NCI-H524 (cell line): ENCODE data around the gene TRIML2.

Source experiments
- DNase-seq, 2 experiments: peaks; one replicate each; lab custom pipeline; 2025; lab: John Stamatoyannopoulos, UW

TRIML2 gene, protein sequence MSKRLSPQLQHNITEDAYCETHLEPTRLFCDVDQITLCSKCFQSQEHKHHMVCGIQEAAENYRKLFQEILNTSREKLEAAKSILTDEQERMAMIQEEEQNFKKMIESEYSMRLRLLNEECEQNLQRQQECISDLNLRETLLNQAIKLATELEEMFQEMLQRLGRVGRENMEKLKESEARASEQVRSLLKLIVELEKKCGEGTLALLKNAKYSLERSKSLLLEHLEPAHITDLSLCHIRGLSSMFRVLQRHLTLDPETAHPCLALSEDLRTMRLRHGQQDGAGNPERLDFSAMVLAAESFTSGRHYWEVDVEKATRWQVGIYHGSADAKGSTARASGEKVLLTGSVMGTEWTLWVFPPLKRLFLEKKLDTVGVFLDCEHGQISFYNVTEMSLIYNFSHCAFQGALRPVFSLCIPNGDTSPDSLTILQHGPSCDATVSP

DNA sequence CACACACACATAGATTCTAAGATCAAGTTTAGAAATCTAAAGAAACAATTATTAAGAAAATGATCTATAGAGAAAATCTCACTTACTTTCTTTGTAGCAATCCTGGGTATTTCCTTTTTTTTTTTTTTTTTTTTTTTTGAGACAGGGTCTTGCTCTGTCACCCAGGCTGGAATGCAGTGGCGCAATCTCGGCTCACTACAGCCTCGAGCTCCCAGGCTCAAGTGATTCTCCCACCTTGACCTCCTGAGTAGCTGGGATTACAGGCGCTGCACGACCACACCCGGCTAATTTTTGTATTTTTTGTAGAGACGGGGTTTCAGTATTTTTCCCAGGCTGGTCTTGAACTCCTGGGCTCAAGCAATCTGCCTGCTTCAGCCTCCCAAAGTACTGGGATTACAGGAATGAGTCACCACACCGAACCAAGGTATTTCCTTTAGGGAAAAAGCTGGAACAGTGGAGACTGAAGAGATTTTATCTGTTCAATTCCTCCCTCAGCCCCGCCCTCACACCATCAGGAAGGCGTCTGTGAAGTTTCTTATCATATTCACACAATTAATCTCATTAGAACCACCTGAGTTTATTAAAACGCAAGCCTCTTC lies at the start of gene TRIML2:
TSS of gene TRIML2 (minus strand) at position 447 of the 599 bp plus-strand sequence. CDS start 4,235 bp downstream, outside the sequence.
- no peak for DNase-seq

DNA sequence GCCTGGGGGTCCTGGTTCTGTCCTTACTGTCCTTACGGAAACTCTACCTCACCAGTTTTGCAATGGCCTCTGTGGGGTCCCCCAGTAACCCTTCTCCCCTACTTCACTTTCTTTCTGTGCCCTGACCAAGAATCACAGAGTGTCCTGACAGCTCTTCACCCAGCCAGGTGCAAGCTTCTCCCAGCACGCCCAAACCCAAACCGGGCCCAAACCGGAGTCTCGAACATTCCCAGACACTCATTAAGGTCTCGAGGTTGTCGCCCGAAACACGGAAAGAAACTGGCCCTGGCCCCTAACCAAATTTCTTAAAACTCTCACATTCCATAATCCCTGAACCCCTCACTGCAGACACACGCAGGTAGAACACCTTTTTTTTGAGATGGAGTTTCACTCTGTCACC lies 48.9 kb upstream of the TRIML2 start:
- DNase-seq: no peak

DNA sequence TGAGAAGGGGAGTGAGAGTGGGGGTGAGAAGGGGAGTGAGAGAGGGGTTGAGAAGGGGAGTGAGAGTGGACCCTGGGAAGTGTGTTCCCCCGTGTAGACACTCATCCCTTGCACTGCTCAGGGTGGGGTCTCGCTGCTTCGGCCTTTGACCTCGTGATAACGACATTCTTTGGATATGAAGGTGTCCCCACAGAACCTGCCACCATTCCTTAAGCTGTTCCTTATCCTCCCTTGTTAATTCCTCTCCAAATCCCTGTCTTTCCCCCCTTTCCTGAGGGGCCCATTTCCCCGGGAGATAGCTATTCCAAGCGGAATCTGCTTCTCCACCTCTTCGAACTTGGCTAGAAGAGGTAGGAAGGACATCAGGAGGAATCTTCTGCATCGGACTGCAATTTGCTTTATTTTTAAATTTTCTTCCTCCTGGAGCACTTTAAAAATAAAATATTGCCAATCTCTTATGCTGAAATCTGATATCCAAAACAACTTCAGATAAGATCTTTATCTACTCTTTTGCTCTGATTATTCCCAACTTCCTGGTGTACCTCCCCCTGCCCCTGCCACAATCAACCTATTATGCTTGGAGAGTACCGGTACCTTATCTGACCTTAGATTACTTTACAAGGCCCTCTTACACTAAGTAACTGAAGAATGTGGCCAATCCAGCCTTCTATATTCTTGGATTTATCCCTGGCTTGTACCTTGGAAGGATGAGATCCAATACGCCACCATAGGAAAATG lies 45.4 kb upstream of the TRIML2 start:
- no peak for DNase-seq

DNA sequence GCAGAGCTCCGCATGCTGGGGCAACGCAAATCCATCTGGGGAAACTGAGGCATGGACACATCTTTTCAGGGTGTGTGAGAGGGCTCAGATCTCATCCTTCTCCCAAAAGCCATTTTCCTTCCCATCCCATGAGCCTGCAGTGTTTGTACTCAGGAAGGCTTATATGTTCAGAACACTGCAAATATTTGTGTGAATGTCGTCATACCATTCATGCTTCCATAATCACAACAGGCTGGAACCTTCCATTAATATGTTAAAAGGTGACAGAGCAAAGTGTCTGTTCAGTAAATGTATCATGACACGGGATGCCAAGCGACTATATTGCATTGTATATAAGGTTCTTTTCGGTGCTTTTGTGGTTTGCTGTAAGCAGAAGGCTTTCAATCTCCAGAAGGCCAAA lies 38.4 kb upstream of the TRIML2 start:
- no peak for DNase-seq

DNA sequence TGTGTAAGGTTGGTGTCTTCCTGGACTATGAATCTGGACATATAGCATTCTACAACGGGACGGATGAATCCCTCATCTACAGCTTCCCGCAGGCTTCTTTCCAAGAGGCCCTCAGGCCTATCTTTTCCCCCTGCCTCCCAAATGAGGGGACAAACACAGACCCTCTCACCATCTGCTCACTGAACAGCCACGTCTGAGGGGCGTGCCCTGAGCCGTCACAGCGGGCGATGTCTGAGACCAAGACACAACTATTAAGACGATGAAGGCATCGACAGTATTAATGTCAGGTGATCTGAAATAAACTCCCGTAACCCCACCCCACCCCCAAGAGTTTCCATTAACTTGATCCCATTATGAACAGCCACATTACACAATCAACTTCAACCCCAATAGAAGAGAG lies 37.8 kb upstream of the TRIML2 start:
- no peak for DNase-seq

DNA sequence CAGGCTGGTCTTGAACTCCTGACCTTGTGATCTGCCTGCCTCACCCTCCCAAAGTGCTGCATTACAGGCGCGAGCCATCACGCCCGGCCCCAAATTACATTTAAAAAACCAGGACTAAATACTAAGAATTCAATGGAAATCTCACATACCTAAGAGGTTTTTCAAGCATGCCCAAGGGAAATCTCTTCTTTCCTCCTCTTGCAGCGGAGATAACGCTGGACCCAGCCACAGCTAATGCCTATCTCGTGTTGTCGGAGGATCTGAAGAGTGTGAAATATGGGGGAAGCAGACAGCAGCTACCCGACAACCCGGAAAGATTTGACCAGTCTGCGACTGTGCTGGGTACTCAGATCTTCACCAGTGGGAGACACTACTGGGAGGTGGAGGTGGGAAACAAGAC lies 37.2 kb upstream of the TRIML2 start:
- DNase-seq: no peak

DNA sequence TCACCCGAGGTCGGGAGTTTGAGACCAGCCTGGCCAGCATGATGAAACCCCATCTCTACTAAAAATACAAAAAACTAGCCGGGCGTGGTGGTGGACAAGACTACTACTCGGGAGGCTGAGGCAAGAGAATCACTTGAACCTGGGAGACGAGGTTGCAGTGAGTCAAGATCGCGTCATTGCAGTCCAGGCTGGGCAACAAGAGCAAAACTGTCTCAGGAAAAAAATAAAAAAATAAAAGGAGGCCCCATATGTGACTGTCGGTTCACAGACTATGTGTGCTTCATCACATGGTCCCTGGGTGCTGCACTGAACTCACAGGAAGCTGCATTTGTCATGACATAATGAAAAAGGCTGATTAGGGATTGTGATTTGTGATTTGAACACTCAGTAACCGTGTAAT lies 36.2 kb upstream of the TRIML2 start:
- DNase-seq: no peak

DNA sequence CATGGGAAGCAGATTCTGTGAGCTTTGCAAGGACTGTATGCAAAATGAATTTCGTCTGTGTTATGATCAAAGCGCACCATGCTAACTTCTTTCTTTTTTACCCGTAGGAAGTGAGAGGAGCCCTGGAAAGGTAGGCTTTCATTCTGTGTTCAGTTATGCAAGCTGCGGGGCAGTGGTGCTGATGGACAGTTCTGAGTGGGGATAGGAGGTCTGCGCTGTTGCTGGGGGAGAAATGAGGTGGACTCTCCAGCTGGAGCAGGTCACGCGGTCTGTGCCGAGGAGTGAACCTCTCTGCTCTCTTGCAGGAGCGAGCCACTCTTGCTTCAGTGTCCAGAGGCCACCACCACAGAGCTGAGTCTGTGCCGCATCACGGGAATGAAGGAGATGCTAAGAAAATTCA lies 34.3 kb upstream of the TRIML2 start:
- DNase-seq: no peak

DNA sequence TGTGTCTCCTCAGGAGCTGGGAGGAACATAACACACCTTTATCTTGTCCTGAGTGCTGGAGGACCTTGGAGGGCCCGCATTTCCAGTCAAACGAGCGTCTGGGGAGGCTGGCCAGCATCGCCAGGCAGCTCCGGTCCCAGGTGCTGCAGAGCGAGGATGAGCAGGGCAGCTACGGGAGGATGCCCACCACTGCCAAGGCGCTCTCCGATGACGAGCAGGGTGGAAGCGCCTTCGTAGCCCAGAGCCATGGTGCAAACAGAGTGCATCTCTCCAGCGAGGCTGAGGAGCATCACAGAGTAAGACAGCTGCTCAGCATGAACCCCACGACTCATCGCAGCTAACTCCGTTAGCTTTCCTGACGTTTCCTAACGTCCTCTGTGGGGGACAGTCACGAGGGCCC lies 30.3 kb upstream of the TRIML2 start:
- DNase-seq: no peak

DNA sequence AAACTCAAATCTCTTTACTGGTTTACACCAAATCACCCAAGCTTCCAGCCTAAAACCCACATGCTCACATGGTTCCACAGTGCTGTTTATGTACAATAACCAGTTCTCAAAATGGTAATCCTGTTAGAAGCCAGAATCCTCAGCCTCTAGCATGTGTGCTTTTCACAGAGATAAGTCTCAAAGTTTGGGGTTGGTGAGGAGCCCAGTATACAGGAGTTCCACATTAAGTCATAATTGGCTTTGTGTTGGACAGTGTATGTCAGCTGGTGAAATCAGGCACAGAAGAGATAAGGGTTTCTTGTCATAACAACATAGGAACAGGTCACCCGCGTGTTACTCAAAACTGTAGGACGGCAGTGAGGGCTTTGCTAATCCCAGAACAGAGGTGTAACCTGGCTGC lies 29.7 kb upstream of the TRIML2 start, which contains the start of gene TRIML1:
TSS of gene TRIML1 (plus strand) at position 301 of the 400 bp plus-strand sequence. CDS start 118 bp downstream, outside the sequence.
- no peak for DNase-seq

DNA sequence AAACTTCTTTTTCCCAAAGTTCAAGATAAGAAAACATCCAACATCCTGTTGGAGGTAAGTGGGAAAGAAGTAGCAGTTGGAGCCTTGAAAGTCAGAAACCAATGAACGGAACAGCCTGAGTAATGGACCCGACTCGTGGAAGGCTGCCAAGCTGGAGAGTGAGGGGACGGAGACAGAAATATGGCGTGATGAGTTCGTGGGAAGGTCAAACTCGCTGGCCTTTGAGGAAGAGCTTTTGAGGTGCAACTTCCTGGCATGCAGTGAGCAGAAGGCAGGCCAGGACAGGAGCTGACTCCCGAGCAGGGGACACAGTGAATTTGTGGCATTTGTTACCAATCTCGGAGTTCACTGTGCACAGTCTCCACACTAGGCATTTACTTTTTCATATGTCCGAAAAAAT lies 28.8 kb upstream of the TRIML2 start:
- no peak for DNase-seq

DNA sequence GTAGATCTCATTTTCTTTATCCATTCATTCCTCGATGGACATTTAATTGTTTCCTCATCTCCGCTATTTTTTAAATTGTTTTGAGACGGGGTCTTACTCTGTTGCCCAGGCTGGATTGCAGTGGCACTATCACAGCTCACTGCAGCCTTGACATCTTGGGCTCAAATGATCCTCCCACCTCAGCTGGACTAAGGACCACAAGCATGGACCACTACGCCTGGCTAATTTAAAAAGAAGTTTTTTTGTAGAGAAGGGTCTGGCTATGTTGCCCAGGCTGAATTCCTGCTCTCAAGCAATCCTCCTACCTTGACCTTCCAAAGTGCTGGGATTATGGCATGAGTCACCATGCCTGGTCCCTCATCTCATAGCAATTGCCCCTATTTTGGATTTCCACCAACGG lies 22.8 kb upstream of the TRIML2 start:
- DNase-seq: no peak

DNA sequence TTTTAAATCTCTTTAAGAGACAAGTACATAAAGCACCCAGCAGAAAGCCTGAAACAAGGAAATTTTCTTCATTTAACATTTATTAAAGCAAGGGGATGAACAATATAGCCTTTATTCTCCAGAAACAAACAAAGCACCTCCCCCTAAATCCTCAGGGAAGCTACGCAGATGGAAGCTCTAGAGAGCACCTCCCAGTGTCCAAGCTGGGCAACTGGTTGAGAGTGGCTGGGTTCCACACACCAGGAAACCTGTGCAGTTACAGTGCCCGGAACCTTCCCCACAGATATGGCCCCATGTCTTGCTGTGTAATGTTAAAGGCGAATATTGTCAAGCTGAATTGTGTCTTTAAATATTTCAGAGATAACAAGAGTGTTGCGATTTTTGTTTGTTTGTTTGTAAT lies 21.0 kb upstream of the TRIML2 start:
- no peak for DNase-seq

DNA sequence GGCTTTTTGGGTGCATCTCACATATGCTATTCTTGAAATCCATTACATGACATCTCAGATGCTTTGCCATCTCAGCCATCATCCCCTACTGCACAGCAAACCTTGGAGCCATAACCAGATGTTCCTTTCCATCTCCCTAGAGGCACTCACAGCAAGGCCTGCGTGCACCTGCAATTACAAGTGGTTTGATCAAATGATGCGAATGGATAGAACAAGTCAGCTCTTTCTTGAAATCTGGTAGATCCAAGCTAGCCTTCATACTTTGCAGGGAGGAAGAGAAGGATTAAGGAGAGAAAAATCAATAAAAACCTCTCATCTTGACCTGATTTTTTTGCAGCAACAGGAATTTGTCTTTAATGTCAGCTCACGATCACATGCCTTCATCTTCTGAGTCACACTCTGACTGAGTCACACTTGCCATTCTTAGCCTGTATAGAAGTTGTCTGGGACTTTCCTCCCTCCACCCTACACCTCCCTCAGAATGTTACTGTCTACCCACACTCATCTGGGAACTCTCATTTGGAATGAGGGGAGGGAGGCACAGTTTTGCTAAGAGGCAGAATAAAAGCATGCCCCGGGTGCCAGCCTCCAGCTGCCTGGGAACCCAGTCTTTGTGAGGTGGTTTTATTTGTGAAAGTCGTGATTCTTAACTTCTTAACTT lies 17.9 kb upstream of the TRIML2 start:
- DNase-seq: no peak

DNA sequence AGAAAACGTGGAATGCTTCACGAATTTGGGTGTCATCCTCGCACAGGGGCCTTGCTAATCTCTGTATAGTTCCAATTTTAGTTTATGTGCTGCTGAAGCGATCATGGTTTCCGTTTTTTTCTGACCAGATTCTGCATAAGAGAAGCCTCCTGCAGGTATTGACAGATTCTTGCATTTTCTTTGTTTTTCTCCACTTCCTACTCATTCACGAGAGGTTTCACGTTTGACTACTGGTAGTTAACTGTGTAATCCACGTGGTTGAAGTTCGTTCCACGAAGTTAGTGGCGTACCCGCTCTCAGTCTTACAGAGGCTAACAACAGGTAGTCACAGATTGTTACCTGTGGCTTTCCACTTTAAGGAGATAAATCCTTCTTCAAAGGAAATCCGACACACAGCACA lies 12.1 kb upstream of the TRIML2 start:
- no peak for DNase-seq

DNA sequence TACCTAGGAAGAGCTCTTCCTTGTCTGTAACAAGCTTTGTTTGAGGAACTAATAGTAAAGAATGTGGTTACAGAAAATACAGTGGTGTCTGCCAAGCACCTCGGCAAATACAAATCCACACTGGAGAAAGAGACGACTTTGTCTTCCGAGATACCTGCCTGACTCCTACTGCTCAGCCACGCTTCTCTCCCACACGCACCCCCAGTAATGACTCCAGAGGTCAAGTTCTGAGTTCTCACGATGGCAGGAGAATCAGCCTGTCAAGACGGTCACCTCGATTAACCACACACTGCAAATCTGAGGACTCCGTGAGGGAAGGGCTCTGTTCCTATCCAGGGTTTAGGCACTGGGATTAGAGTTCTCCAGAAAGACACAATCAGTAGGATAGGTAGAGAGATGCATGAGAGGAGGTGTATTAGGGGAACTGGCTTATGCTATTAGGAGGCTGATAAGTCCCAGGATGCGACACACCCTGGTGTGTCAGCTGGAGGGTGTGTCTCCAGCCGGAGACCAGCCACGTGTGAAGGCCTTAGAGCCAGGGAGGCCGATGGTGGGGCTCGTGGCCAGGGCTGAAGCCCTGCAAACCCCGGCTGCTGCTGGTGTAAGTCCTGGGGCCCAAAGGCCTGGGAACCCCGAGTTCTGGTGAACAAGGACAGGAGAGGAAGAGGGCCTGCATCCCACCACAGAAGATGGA lies 8.4 kb upstream of the TRIML2 start:
- no peak for DNase-seq

DNA sequence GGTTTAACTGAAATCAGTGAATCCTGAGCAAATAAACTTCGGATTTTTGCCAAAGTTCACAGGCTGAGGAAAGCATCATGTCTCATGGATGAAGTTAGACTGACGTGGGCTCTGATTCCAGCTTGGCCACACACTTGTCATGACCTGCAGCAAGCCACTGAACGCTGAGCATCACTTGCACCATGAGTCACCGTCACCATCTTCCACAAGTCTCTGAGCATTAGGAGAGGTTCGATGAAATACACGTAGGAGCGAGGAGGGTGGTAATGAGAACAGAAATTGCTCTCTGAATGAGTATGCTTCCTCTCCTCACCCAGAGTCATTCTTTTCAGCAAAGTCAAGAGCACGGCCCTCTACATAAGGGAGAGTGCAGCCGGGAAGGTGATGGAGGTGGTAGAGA lies 3.8 kb upstream of the TRIML2 start:
- DNase-seq: no peak

DNA sequence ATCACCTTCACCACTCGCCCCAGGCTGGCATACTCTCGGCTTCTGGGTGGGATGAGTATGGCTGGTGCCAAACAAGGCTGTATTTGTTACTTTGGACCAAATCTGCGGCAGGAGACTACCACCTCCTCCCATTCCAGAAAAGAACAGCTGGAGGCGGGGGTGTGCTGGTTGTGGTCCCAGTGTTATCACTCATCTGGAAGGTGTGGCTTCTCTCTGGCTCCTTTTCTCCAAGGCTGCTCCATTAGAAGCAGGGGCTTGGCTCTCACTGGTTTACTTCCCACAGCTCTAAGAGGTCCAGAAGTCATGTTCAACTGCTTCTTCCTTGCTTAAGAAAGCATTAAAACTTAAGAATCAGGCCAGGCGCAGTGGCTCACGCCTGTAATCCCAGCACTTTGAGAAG lies 2.6 kb upstream of the TRIML2 start:
- no peak for DNase-seq

DNA sequence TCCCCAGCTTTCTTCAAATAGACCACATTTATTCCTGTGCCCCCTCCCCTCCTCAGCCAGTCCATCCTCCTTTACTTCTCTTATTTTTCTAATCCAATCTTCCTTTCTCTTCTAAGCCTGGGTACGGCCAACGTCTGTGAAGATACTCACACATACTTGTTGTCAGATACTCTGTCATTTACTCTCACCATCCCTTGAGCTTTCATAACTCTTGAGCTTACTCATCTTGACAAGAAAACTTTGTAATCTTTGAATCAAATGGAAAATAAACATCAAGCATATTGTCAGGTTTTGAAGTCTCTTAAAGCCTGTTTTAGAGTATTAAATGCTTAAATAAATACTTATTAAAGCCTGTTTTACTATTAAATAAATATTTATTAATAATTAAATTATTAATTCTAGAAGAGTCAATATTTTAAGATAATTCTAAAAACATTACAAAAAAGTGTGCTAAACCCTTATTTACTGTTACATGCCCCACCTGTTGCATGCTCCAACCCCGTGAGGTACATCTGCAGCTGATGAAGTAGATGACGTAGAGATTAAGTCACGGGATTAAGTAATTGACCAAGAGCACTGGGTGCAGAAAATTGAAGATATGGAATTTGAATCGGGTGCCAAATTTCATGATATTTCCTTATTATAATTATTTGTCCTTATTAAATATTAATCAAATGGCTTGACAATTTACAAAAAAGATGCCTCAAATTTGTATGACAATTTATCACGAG lies 1.5 kb upstream of the TRIML2 start:
- DNase-seq: no peak

DNA sequence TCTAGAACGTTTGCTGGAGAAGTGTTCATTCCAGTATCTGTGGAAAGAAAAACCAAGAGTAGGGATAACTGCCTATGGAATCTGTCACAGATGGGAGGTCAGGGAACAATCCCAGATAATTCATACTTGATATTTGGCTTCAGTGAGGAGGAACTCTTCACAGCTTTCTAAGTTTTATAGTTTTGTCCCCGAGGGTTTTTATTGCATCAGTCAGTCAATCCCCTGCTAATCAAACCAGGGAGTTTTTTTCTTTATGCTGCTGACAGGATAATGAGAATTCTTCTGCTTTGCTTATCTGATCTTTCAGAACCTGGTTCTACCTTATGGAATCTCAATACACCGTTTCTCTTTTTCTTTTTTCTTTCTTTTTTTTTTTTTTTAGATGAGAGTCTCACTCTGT lies 633 bp upstream of the TRIML2 start:
- no peak for DNase-seq
